Bronchial epithelial cell (primary cell): ENCODE results near the gene PRSS22. TPM values are rescaled to one million over a fixed set of nuclear protein-coding genes. Genes with fewer than 3 reads are reported as not detected.

Experiments
- DNase-seq: peaks from one replicate; pipeline ENCODE4 v3.0.0-alpha.2; 2010; ENCODE audit warnings: low read depth
- FAIRE-seq: peaks from 2 replicates; lab custom pipeline; 2011; peaks lifted over from hg19 to GRCh38; lab: Jason Lieb, UNC
- H3K27me3 ChIP-seq: 2 replicates; pipeline ENCODE4 v1.5.1; 2011; ENCODE audit warnings: low read length; ENCODE audit not compliant: control insufficient read depth, insufficient read depth
- H3K36me3 ChIP-seq: 2 replicates; pipeline ENCODE4 v1.5.1; 2011; ENCODE audit warnings: low read length; ENCODE audit not compliant: control insufficient read depth, insufficient read depth
- H3K4me3 ChIP-seq: 2 replicates; pipeline ENCODE4 v1.5.1; 2011; ENCODE audit warnings: mild to moderate bottlenecking, low read depth, low read length, control low read depth
- total RNA-seq: library from RNA; depleted of rRNA; stranded (reverse); fragments of >200 nt; gene quantifications from 2 replicates; pipeline ENCODE4 v1.2.1, GENCODE V29; 2014
- TF ChIP-seq, protein P1 (sequence below): IDR thresholded peaks from 2 replicates; pipeline ENCODE4 v1.5.1; 2011; ENCODE audit warnings: mild to moderate bottlenecking, moderate library complexity, low read length, control low read depth, inconsistent platforms; ENCODE audit not compliant: insufficient read depth, severe bottlenecking

Gene PRSS22
- total RNA-seq, 1 donor from 2014 or later = 9.2 TPM

- Histone ChIP-seq H3K27me3 (no peaks in the 10 kb centered on the region), H3K4me3 (no peak overlapping the region), H3K36me3 (peaks cover 8% of the 10 kb centered on the region)
- no peak for DNase-seq
- no peak for FAIRE-seq
- TF ChIP-seq, protein P1, sequence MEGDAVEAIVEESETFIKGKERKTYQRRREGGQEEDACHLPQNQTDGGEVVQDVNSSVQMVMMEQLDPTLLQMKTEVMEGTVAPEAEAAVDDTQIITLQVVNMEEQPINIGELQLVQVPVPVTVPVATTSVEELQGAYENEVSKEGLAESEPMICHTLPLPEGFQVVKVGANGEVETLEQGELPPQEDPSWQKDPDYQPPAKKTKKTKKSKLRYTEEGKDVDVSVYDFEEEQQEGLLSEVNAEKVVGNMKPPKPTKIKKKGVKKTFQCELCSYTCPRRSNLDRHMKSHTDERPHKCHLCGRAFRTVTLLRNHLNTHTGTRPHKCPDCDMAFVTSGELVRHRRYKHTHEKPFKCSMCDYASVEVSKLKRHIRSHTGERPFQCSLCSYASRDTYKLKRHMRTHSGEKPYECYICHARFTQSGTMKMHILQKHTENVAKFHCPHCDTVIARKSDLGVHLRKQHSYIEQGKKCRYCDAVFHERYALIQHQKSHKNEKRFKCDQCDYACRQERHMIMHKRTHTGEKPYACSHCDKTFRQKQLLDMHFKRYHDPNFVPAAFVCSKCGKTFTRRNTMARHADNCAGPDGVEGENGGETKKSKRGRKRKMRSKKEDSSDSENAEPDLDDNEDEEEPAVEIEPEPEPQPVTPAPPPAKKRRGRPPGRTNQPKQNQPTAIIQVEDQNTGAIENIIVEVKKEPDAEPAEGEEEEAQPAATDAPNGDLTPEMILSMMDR = no peak
Observed at GRCh38 chr16:2897110-2897509, 39.1 kb upstream of the PRSS22 start.

GRCh38 chr16:2896480-2897010, 38.6 kb upstream of the PRSS22 start:
- TF ChIP-seq, protein P1 = no peak
- FAIRE-seq (no peak), DNase-seq (no peak)
- no peak overlapping the region for H3K4me3 ChIP-seq
- H3K27me3 ChIP-seq = no peaks in the 10 kb centered on the region
- H3K36me3 ChIP-seq = peaks cover 8% of the 10 kb centered on the region

DNA sequence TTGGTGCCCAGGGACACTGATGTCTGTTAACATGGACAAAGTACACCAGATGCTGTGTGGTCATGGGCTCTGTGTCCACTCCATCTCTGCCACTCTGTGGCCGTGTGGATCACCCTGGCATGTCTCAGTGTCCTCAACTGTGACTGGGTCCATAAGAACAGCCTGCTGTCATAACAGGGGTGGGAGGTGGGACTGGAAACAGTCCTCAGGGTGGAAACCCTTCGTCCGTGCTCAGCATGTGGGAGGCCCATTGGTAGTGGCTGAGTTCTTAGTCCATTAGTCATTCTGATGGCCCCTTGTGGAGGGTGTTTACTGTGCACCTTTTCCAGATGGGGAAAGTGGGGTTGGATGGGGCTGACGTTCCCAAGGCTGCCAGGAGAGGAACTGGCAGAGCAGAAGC, 37.8 kb upstream of the PRSS22 start:
- peak; percentile 32 for FAIRE-seq
- H3K27me3 ChIP-seq = no peaks in the 10 kb centered on the region
- no peak for DNase-seq
- peaks cover 8% of the 10 kb centered on the region for H3K36me3 ChIP-seq
- TF ChIP-seq, protein P1 = no peak
- no peak overlapping the region for H3K4me3 ChIP-seq

GRCh38 chr16:2894231-2894630, 36.3 kb upstream of the PRSS22 start:
- H3K4me3 ChIP-seq = no peak overlapping the region
- H3K27me3 ChIP-seq = no peaks in the 10 kb centered on the region
- DNase-seq = no peak
- TF ChIP-seq, protein P1 = no peak
- H3K36me3 ChIP-seq = peaks cover 6% of the 10 kb centered on the region
- FAIRE-seq = no peak

DNA sequence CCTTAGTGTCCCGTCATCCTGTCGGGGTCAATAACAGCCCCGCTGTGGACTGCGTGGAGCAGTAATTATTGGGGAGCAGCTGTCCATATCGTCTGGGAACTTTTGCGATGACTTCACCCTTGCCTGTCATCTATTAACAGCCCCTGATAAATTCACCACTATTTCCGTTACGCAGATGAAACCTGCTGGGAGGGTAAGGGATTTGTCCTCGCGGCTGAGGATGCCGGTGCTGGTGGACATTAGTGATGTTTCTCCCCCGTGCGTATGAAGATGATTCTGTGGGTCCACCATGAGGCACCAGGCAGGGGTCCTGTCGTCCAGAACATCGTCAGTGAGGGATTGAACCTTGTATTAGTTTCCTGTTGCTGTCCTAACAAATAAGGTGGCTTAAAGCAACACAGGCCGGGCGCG, 26.1 kb upstream of the PRSS22 start:
- no peaks in the 10 kb centered on the region for H3K36me3 ChIP-seq
- no peaks in the 10 kb centered on the region for H3K27me3 ChIP-seq
- TF ChIP-seq, protein P1 = no peak
- peak overlapping the region; percentile 96 for H3K4me3 ChIP-seq
- FAIRE-seq (no peak), DNase-seq (no peak)

DNA sequence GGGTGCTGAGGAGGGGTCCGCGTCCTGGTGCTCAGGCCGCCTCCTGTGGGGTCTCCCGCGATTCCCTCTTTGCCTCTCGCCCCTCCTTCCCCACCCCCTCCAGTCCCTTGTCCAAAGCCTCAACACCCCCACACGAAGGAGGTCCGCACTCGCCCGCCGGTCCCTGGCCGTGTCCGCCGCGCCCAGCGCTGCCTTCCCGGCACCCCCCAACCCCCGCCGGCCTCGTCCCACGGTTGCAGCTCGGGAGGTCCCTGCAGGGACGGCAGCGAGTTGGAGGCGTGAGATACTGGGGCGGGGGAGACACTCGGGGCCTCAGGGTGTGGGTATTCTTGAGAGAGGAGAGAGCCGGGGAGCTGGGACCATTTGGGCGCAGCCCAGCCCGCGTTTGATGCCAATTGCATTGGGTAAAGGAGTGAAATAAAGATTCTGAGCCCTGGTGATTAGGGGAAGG, 25.5 kb upstream of the PRSS22 start:
- no peak for FAIRE-seq
- DNase-seq = no peak
- TF ChIP-seq, protein P1 = no peak
- Histone ChIP-seq H3K4me3 (peak overlapping the region; percentile 96), H3K27me3 (no peaks in the 10 kb centered on the region), H3K36me3 (no peaks in the 10 kb centered on the region)
